Measurements from ENCODE around the gene SIK3.
"Not testable (repeated sequence)": the region's sequence is repeated elsewhere in the genome, so short reads cannot be mapped to it uniquely, and the experiment has no call there.

The SIK3 gene

DNA sequence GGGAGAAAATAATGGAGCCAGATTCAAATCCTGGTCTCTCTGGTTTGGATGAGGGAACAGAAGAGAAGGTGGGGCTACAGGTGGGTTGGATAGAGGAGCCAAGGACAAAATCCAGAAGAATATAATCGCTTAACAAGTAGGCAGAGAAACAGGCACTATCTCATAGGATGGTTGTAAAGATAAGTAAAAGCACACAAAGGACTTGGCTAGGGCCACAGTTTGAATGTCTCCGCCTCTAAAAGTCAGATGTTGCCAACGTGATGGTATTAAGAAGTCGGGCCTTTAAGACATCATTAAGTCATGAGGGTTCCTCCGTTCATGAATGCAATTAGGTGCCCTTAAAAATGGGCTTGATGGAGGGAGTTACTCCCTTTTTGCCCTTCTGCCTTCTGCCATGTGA, 42.8 kb downstream of the SIK3 start:
- Histone ChIP-seq H3K4me1 (ENCODE audit: low read length) (peaks cover 5% of the 10 kb centered on the region; the same call in 1 of the 2 replicates), H3K9me3 (replicated peaks; ENCODE audit: insufficient read depth, low read length) (no peaks in the 10 kb centered on the region), H3K27ac (ENCODE audit: low read length) (no peak overlapping the region), H3K4me2 (ENCODE audit: low read depth, low read length) (no peak overlapping the region), H4K20me1 (ENCODE audit: insufficient read depth, low read length) (peaks cover 5% of the 10 kb centered on the region; the same call in 1 of the 2 replicates), H2AFZ (ENCODE audit: low read length) (no peak overlapping the region), H3K27me3 (replicated peaks; ENCODE audit: insufficient read depth, low read length) (no peaks in the 10 kb centered on the region), H3K9me2 (replicated peaks; ENCODE audit: insufficient read depth, low read length) (no peaks in the 10 kb centered on the region), H3K79me2 (ENCODE audit: low read length) (peaks cover 92% of the 10 kb centered on the region), H3K36me3 (replicated peaks; ENCODE audit: insufficient read depth, low read length) (no peaks in the 10 kb centered on the region), H3K4me3 (ENCODE audit: low read length) (no peak overlapping the region), H3F3A (ENCODE audit: insufficient read depth, low read length) (no peaks in the 10 kb centered on the region), H3K9ac (ENCODE audit: low read length) (no peak overlapping the region)
- DNase-seq = no peak
- TF ChIP-seq, protein P1, sequence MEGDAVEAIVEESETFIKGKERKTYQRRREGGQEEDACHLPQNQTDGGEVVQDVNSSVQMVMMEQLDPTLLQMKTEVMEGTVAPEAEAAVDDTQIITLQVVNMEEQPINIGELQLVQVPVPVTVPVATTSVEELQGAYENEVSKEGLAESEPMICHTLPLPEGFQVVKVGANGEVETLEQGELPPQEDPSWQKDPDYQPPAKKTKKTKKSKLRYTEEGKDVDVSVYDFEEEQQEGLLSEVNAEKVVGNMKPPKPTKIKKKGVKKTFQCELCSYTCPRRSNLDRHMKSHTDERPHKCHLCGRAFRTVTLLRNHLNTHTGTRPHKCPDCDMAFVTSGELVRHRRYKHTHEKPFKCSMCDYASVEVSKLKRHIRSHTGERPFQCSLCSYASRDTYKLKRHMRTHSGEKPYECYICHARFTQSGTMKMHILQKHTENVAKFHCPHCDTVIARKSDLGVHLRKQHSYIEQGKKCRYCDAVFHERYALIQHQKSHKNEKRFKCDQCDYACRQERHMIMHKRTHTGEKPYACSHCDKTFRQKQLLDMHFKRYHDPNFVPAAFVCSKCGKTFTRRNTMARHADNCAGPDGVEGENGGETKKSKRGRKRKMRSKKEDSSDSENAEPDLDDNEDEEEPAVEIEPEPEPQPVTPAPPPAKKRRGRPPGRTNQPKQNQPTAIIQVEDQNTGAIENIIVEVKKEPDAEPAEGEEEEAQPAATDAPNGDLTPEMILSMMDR (IDR thresholded peaks at IDR 0.05; ENCODE audit: low read length) = no peak
- no peak for TF ChIP-seq EZH2phosphoT487 (IDR thresholded peaks at IDR 0.05; ENCODE audit: low read length)
- TF ChIP-seq EZH2 (optimal IDR thresholded peaks at IDR 0.05; ENCODE audit: low read depth, low read length) = no peak

DNA sequence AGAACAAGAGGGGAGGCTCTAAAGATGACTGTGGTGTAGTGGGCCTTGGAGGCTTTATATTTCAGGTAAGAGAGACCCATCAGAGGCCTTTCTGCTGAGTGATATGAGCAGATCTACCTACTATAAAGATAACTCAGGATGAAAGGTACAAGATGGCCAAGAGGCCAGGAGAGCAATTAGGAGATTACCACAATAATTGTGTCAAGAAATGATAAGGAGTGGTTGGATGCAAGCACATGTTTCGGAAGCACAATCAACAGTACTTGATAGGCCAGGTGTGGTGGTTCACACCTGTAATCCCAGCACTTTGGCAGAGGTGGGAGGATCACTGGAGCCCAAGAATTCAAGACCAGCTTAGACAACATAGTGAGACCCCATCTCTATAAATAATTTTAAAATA, 43.8 kb downstream of the SIK3 start:
- H3K9ac ChIP-seq (ENCODE audit: low read length) = no peak overlapping the region
- no peak overlapping the region for H2AFZ ChIP-seq (ENCODE audit: low read length)
- TF ChIP-seq EZH2phosphoT487 (IDR thresholded peaks at IDR 0.05; ENCODE audit: low read length) = no peak
- TF ChIP-seq EZH2 (optimal IDR thresholded peaks at IDR 0.05; ENCODE audit: low read depth, low read length) = no peak
- TF ChIP-seq, protein P1 (IDR thresholded peaks at IDR 0.05; ENCODE audit: low read length) = no peak
- no peak for DNase-seq
- H3K4me2 ChIP-seq (ENCODE audit: low read depth, low read length) = no peak overlapping the region
- H3F3A ChIP-seq (ENCODE audit: insufficient read depth, low read length) = no peaks in the 10 kb centered on the region
- H3K79me2 ChIP-seq (ENCODE audit: low read length) = peaks cover 90% of the 10 kb centered on the region
- H3K9me2 ChIP-seq (replicated peaks; ENCODE audit: insufficient read depth, low read length) = no peaks in the 10 kb centered on the region
- H3K4me1 ChIP-seq (ENCODE audit: low read length) = peaks cover 5% of the 10 kb centered on the region; the same call in 1 of the 2 replicates
- H3K9me3 ChIP-seq (replicated peaks; ENCODE audit: insufficient read depth, low read length) = no peaks in the 10 kb centered on the region
- peaks cover 5% of the 10 kb centered on the region; the same call in 1 of the 2 replicates for H4K20me1 ChIP-seq (ENCODE audit: insufficient read depth, low read length)
- no peak overlapping the region for H3K4me3 ChIP-seq (ENCODE audit: low read length)
- no peak overlapping the region for H3K27ac ChIP-seq (ENCODE audit: low read length)
- H3K27me3 ChIP-seq (replicated peaks; ENCODE audit: insufficient read depth, low read length) = no peaks in the 10 kb centered on the region
- H3K36me3 ChIP-seq (replicated peaks; ENCODE audit: insufficient read depth, low read length) = no peaks in the 10 kb centered on the region

DNA sequence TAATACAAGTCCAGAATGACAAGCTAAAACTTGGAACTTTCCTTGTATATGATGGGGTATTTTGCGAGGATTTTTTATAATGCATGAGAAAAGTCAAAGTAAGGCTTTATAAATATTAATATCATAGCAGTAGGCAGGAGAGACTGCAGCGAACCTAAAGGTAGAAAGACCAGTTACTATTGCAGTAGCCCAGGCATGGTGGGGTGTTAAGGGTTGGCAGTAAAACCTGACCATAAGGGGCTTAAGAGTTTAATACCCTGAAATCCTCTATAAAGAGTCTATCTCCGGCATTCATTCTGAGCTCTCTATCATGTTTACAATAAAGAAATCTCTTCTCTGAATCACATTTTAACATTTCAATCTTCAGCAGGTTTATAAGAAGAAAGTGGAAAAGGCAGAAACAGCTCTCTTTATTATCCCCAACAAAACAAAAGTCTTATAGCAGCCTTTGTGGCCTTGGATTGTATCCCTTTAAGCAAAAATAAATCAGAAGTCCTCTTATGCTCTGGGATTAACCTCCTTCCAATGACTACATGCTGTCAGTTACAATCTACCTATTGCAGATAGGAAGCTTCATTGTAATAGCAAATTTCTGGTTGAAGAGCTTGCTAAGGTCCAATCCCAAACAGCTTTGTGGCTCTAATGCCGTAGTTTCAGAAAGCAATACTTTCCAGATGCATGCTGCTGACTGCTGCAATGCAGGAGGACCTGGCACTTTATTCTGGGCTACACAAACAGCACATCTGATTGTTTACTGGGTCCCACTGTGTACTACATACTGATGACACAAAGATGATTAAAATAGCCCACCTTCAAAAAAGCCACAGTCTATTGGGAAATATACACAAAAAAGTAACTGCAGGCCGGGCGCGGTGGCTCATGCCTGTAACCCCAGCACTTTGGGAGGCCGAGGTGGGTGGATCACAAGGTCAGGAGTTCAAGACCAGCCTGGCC, 45.8 kb downstream of the SIK3 start:
- no peak overlapping the region for H2AFZ ChIP-seq (ENCODE audit: low read length)
- H3K36me3 ChIP-seq (replicated peaks; ENCODE audit: insufficient read depth, low read length) = no peaks in the 10 kb centered on the region
- H4K20me1 ChIP-seq (ENCODE audit: insufficient read depth, low read length) = peaks cover under 1% of the 10 kb centered on the region; the same call in 1 of the 2 replicates
- H3K4me3 ChIP-seq (ENCODE audit: low read length) = no peak overlapping the region
- H3K4me1 ChIP-seq (ENCODE audit: low read length) = no peaks in the 10 kb centered on the region
- TF ChIP-seq, protein P1 (IDR thresholded peaks at IDR 0.05; ENCODE audit: low read length) = no peak
- TF ChIP-seq EZH2phosphoT487 (IDR thresholded peaks at IDR 0.05; ENCODE audit: low read length) = no peak
- TF ChIP-seq EZH2 (optimal IDR thresholded peaks at IDR 0.05; ENCODE audit: low read depth, low read length) = no peak
- no peaks in the 10 kb centered on the region for H3F3A ChIP-seq (ENCODE audit: insufficient read depth, low read length)
- H3K4me2 ChIP-seq (ENCODE audit: low read depth, low read length) = no peak overlapping the region
- no peak overlapping the region for H3K9ac ChIP-seq (ENCODE audit: low read length)
- peaks cover 89% of the 10 kb centered on the region for H3K79me2 ChIP-seq (ENCODE audit: low read length)
- no peaks in the 10 kb centered on the region for H3K9me2 ChIP-seq (replicated peaks; ENCODE audit: insufficient read depth, low read length)
- no peaks in the 10 kb centered on the region for H3K27me3 ChIP-seq (replicated peaks; ENCODE audit: insufficient read depth, low read length)
- H3K9me3 ChIP-seq (replicated peaks; ENCODE audit: insufficient read depth, low read length) = no peaks in the 10 kb centered on the region
- no peak for DNase-seq
- no peak overlapping the region for H3K27ac ChIP-seq (ENCODE audit: low read length)

DNA sequence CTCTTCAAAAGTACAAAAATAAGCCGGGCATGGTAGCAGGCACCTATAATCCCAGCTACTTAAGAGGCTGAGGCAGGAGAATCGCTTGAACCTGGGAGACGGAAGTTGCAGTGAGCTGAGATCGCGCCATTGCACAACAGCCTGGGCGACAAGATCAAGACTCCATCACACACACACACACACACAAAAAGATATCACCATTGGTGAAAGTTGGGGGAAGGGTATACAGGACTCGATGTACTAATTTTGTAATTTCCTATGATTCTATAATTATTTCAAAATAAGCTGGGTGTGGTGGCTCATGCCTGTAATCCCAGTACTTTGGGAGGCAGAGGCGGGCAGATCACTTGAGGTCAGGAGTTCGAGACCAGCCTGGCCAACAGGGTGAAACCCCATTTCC, 48.1 kb downstream of the SIK3 start:
- H2AFZ ChIP-seq (ENCODE audit: low read length); H3K36me3 ChIP-seq (replicated peaks; ENCODE audit: insufficient read depth, low read length); H3K4me2 ChIP-seq (ENCODE audit: low read depth, low read length); H3K4me3 ChIP-seq (ENCODE audit: low read length); H3K9me2 ChIP-seq (replicated peaks; ENCODE audit: insufficient read depth, low read length); H3K27ac ChIP-seq (ENCODE audit: low read length); H3K9me3 ChIP-seq (replicated peaks; ENCODE audit: insufficient read depth, low read length); H3K27me3 ChIP-seq (replicated peaks; ENCODE audit: insufficient read depth, low read length); H3F3A ChIP-seq (ENCODE audit: insufficient read depth, low read length); H4K20me1 ChIP-seq (ENCODE audit: insufficient read depth, low read length); DNase-seq; H3K9ac ChIP-seq (ENCODE audit: low read length): not testable (repeated sequence)
- peaks cover 90% of the 10 kb centered on the region for H3K79me2 ChIP-seq (ENCODE audit: low read length)
- peaks cover 10% of the 10 kb centered on the region for H3K4me1 ChIP-seq (ENCODE audit: low read length)

DNA sequence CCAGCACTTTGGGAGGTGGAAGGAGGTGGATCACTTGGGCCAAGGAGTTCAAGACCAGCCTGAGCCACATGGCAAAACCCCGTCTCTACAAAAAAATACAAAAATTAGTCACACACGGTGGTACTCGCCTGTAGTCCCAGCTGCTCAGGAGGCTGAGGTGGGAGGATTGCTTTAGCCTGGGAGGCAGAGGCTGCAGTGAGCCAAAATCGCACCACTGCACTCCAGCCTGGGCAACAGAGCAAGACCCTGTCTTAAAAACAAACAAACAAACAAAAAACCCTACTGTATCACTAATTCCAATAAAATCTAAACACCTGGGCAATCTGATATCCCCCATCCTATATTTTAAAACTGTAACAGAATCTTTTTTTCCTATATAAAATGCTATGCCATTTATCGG, 51.6 kb downstream of the SIK3 start:
- Histone ChIP-seq H3K79me2 (ENCODE audit: low read length) (peaks cover 93% of the 10 kb centered on the region), H3K4me1 (ENCODE audit: low read length) (peaks cover 26% of the 10 kb centered on the region)
- H3K9ac ChIP-seq (ENCODE audit: low read length); H2AFZ ChIP-seq (ENCODE audit: low read length); H3F3A ChIP-seq (ENCODE audit: insufficient read depth, low read length); H3K9me3 ChIP-seq (replicated peaks; ENCODE audit: insufficient read depth, low read length); H3K4me2 ChIP-seq (ENCODE audit: low read depth, low read length); H4K20me1 ChIP-seq (ENCODE audit: insufficient read depth, low read length); H3K27me3 ChIP-seq (replicated peaks; ENCODE audit: insufficient read depth, low read length); H3K27ac ChIP-seq (ENCODE audit: low read length); H3K36me3 ChIP-seq (replicated peaks; ENCODE audit: insufficient read depth, low read length); H3K9me2 ChIP-seq (replicated peaks; ENCODE audit: insufficient read depth, low read length); DNase-seq; H3K4me3 ChIP-seq (ENCODE audit: low read length): not testable (repeated sequence)

All from MM.1S (cell line).